ENCODE measurements around the gene BATF2.
"Not testable (repeated sequence)": the region's sequence is repeated elsewhere in the genome, so short reads cannot be mapped to it uniquely, and the experiment has no call there.

The BATF2 gene

GRCh38 chr11:64996710-64997380, at the start of gene BATF2:
TSS of gene BATF2 (minus strand) at chr11:64996971. CDS start at chr11:64996914, 57 bp downstream.
- in situ Hi-C loops (cut with HindIII; ENCODE audit: low sequenced_read_pairs) = no loop called here

GRCh38 chr11:65045728-65046127, 49.0 kb upstream of the BATF2 start:
- in situ Hi-C loops (cut with HindIII; ENCODE audit: low sequenced_read_pairs) = no loop called here

GRCh38 chr11:65045061-65045460, 48.3 kb upstream of the BATF2 start:
- in situ Hi-C loops (cut with HindIII; ENCODE audit: low sequenced_read_pairs) = no loop called here

GRCh38 chr11:65043881-65044501, 47.2 kb upstream of the BATF2 start:
- in situ Hi-C loops (cut with HindIII; ENCODE audit: low sequenced_read_pairs) = no loop called here

GRCh38 chr11:65042891-65043290, 46.1 kb upstream of the BATF2 start:
- in situ Hi-C loops (cut with HindIII; ENCODE audit: low sequenced_read_pairs) = no loop called here

GRCh38 chr11:65040847-65041622, 44.3 kb upstream of the BATF2 start, which contains the start of gene SAC3D1:
TSS of gene SAC3D1 (plus strand) at chr11:65041210. CDS start at chr11:65041293, 83 bp downstream.
- in situ Hi-C loops (cut with HindIII; ENCODE audit: low sequenced_read_pairs) = no loop called here

- in situ Hi-C loops (cut with HindIII; ENCODE audit: low sequenced_read_pairs) = no loop called here
Observed at GRCh38 chr11:65040520-65040846, 43.7 kb upstream of the BATF2 start.

GRCh38 chr11:65036931-65037330, 40.2 kb upstream of the BATF2 start:
- in situ Hi-C loops (cut with HindIII; ENCODE audit: low sequenced_read_pairs) = no loop called here

GRCh38 chr11:65035579-65035978, 38.8 kb upstream of the BATF2 start:
- in situ Hi-C loops (cut with HindIII; ENCODE audit: low sequenced_read_pairs) = no loop called here

GRCh38 chr11:65034423-65034822, 37.7 kb upstream of the BATF2 start:
- in situ Hi-C loops (cut with HindIII; ENCODE audit: low sequenced_read_pairs) = no loop called here

GRCh38 chr11:65032216-65032615, 35.4 kb upstream of the BATF2 start:
- in situ Hi-C loops (cut with HindIII; ENCODE audit: low sequenced_read_pairs) = no loop called here

- in situ Hi-C loops (cut with HindIII; ENCODE audit: low sequenced_read_pairs) = no loop called here
Observed at GRCh38 chr11:65027213-65028067, 30.7 kb upstream of the BATF2 start, which contains the start of gene SNX15. TSS of gene SNX15 (plus strand) at chr11:65027439. CDS start at chr11:65027538, 99 bp downstream.

GRCh38 chr11:65026810-65027209, 30.0 kb upstream of the BATF2 start:
- in situ Hi-C loops (cut with HindIII; ENCODE audit: low sequenced_read_pairs) = no loop called here

GRCh38 chr11:65023502-65023901, 26.7 kb upstream of the BATF2 start:
- in situ Hi-C loops (cut with HindIII; ENCODE audit: low sequenced_read_pairs) = not testable (repeated sequence)

- in situ Hi-C loops (cut with HindIII; ENCODE audit: low sequenced_read_pairs) = no loop called here
Observed at GRCh38 chr11:65021509-65021908, 24.7 kb upstream of the BATF2 start.

- in situ Hi-C loops (cut with HindIII; ENCODE audit: low sequenced_read_pairs) = no loop called here
Observed at GRCh38 chr11:65021003-65021402, 24.2 kb upstream of the BATF2 start.

GRCh38 chr11:65019824-65020223, 23.1 kb upstream of the BATF2 start:
- in situ Hi-C loops (cut with HindIII; ENCODE audit: low sequenced_read_pairs) = loop anchor here (5.0 kb wide), 1 partner anchor 88 kb away; no protein-coding TSS in a partner anchor

- in situ Hi-C loops (cut with HindIII; ENCODE audit: low sequenced_read_pairs) = loop anchor here (5.0 kb wide), 1 partner anchor 86 kb away; no protein-coding TSS in a partner anchor
Observed at GRCh38 chr11:65017937-65018336, 21.2 kb upstream of the BATF2 start.

GRCh38 chr11:65016705-65017104, 19.9 kb upstream of the BATF2 start:
- in situ Hi-C loops (cut with HindIII; ENCODE audit: low sequenced_read_pairs) = loop anchor here (5.0 kb wide), 1 partner anchor 84 kb away; no protein-coding TSS in a partner anchor

GRCh38 chr11:65014726-65015227, 18.0 kb upstream of the BATF2 start:
- in situ Hi-C loops (cut with HindIII; ENCODE audit: low sequenced_read_pairs) = loop anchor here (5.0 kb wide), 1 partner anchor 82 kb away; no protein-coding TSS in a partner anchor

Measured in endothelial cell of hepatic sinusoid (primary cell).